ENCODE results near the gene TMEM44. TPM values are rescaled to one million over a fixed set of nuclear protein-coding genes. Genes with fewer than 3 reads are reported as not detected.
"Not testable (repeated sequence)": the region's sequence is repeated elsewhere in the genome, so short reads cannot be mapped to it uniquely, and the experiment has no call there.

The TMEM44 gene
- total RNA-seq, 1 donor from 2014 or later: 44.4 TPM

DNA sequence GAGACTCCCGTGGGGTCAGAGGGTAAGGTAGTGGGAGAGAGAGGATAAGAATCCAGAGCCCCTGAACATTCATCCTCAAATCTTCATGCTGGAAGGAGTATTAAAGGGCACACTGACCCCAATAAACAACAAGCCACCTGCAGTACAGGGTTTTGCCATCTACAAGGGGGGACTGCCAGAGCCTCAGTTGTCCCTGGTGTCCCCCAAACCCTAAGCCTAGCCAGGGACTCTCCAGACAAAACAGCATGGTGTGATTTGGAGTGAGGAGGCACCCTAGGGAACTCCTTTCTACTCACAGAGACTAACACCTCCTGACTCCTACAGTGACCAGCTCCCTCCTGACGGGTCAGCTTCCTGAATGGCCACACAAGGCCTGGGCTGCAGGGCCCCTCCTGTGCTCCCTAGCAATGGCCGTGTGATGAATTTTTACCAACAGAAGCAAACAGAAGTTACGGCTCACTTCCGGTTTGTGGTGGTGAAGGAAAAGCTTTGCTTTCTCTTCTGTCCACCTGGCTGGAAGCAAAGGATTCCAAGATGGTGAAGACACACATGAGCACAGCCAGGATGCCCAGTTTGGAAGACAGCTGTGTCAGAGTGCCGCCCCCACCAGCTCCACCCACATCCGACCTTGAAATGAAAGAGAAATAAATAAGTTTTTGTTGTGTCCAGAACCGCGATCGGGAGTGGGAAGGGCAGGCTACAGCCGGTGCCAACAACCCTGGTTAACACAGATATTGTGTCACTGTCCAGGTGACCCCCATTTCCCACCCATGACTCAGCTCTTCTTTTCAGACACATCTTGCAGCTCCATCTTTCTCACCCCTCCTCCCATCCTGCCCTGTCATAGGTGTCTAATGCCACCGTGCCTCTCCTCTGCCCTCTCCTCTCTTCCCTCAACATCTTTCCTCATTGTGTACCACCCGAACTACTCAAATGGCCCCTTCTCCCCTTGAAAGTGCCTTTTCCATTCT lies 76.8 kb downstream of the TMEM44 start:
- DNase-seq (ENCODE audit: low read depth, low spot score): no peak

GRCh38 chr3:194555175-194556062 lies 77.8 kb downstream of the TMEM44 start:
- DNase-seq (ENCODE audit: low read depth, low spot score): no peak

DNA sequence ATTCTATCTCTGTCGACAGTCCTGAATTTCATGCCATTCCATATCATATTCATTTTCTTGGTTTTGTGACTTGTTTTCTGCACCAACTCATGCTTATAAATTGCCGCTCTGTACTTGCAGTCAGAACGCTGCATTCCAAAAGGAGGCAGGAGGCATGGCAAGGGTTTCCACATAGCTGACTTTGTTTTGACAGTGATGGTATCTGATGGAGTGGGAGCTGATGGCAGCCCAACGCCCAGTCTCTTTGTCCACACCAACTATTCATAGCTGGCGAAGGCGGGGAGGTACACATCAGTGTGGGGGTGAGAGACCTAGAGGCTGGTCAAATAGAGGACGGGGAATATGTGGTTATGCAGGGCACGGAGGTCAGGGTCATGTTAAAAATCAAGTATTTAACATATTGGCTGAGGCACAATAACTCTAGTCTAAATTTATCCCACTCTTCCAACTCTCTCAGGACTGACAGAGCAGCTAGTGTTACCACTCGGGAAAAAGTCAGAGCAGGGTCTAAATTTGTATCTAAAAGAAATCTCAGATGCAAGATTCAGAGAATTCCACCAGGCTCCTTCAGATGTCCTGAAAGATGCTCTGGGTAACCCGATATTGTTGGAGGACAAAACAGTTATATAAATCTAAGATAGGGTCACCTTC lies 78.6 kb downstream of the TMEM44 start:
- DNase-seq (ENCODE audit: low read depth, low spot score): no peak

- DNase-seq (ENCODE audit: low read depth, low spot score): no peak
These were observed 80.8 kb downstream of the TMEM44 start for GRCh38 chr3:194552327-194552949.

- DNase-seq (ENCODE audit: low read depth, low spot score): no peak
These were observed 83.4 kb downstream of the TMEM44 start for GRCh38 chr3:194549853-194550252.

- no peak for DNase-seq (ENCODE audit: low read depth, low spot score)
These were observed 84.6 kb downstream of the TMEM44 start for GRCh38 chr3:194548346-194549321.

GRCh38 chr3:194547042-194547441 lies 86.2 kb downstream of the TMEM44 start:
- DNase-seq (ENCODE audit: low read depth, low spot score): no peak

GRCh38 chr3:194545538-194545937 lies 87.7 kb downstream of the TMEM44 start:
- not testable (repeated sequence) for DNase-seq (ENCODE audit: low read depth, low spot score)

DNA sequence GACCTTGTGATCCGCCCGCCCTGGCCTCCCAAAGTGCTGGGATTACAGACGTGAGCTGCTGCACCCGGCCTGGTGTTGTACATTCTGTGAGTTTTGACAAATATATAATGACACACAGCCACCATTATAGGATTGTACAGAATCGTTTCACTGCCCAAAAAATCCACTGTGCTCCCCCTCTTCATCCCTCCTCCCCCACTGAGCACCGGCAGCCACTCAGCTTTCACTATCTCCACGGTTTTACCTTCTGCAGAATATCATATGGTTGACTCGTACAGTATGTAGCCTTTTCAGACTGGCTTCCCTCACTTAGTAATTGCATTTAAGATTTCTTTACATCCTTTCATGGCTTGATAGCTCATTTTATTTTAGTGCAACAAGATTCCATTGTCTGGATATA lies 89.7 kb downstream of the TMEM44 start:
- DNase-seq (ENCODE audit: low read depth, low spot score): no peak

- no peak for DNase-seq (ENCODE audit: low read depth, low spot score)
These were observed 91.7 kb downstream of the TMEM44 start for GRCh38 chr3:194541483-194541882.

DNA sequence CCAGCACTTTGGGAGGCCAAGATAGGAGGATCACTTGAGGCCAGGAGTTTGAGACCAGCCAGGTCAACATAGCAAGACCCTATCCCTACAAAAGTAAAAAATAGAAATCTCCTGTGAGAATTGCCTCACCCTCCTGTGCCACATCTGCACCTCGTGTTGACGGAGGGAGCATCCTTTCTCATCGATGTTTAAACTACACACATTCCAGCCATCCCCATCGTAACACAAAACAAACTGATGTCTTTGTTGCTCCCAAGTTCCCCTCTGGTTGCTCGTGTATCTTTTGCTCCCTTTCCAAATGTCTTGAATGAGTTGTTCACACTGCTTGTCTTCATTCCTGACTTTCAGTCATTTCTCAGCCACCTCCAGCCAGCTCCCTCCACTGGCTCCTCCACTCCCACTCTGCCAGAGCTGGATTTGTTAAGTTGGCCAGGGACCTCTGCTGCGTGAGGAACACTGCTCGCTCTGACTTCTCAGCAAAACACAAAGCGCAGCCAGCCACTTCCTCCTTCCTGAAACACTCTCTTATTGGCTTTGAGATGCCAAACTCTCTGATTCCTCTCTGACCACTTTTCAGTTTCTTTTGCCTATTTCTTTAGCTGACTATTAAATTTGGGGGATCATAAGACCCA lies 92.8 kb downstream of the TMEM44 start:
- DNase-seq (ENCODE audit: low read depth, low spot score): no peak

- DNase-seq (ENCODE audit: low read depth, low spot score): no peak
These were observed 93.7 kb downstream of the TMEM44 start for GRCh38 chr3:194539498-194539897.

- peak; percentile 53 for DNase-seq (ENCODE audit: low read depth, low spot score)
These were observed 95.4 kb downstream of the TMEM44 start for GRCh38 chr3:194537732-194538247.

Other genes starting within 250 kb of the TMEM44 start
- 0.07 TPM in 2 replicates for gene GP5, start 234.2 kb downstream of the TMEM44 start, total RNA-seq
- gene ATP13A3, start 146.4 kb downstream of the TMEM44 start, total RNA-seq: 189 and 198 TPM in 2 replicates
- 75.0 and 86.9 TPM in 2 replicates for gene LSG1, start 38.8 kb upstream of the TMEM44 start, total RNA-seq
- gene FAM43A, start 52.5 kb upstream of the TMEM44 start, total RNA-seq: 170 and 181 TPM in 2 replicates

All from pulmonary artery endothelial cell (primary cell).